CD4-positive, alpha-beta T cell (primary cell): ENCODE results near the gene SNX30. TPM values are rescaled to one million over a fixed set of nuclear protein-coding genes. Genes with fewer than 3 reads are reported as not detected.

ENCODE experiments used
- ATAC-seq: fragments of 200-7000 bp; cut with Tn5 transposase; one replicate; pipeline ENCODE4 v1.10.0; 2022; ENCODE audit warnings: mild to moderate bottlenecking; ENCODE audit not compliant: poor library complexity
- CTCF ChIA-PET: fragments of 350-600 bp; sonication (Branson Sonifier 250); formaldehyde crosslinking; loops from one replicate; lab custom pipeline; 2021; ENCODE audit warnings: antibody characterized with exemption, inconsistent platforms; lab: Charles Lee
- POLR2A ChIA-PET: fragments of 350-600 bp; sonication (Branson Sonifier 250); formaldehyde crosslinking; loops from one replicate; lab custom pipeline; 2021; ENCODE audit warnings: antibody characterized with exemption, inconsistent platforms; lab: Charles Lee
- DNase-seq, 14 experiments: peaks; one replicate each; pipeline ENCODE4 v3.0.0-alpha.2; 2013 to 2020; ENCODE audit warnings: mixed read lengths in 2 of 14
- H3K27ac ChIP-seq, 2 donors: one replicate each; pipeline versions ENCODE4 v1.5.1 to v1.7.0; 2013; ENCODE audit warnings: low read length in 2 of 2, low read depth in 1 of 2, mild to moderate bottlenecking in 1 of 2
- H3K27me3 ChIP-seq, 2 experiments: 1 replicate in 1 of 2; 2 replicates in 1 of 2; pipeline versions ENCODE4 v1.6.1 to v1.7.0; 2013; ENCODE audit warnings: low read length in 2 of 2, control low read depth in 1 of 2, mild to moderate bottlenecking in 1 of 2, moderate library complexity in 1 of 2; ENCODE audit not compliant: insufficient read depth in 2 of 2, control insufficient read depth in 1 of 2
- H3K36me3 ChIP-seq: one replicate; pipeline ENCODE4 v1.6.1; 2013; ENCODE audit warnings: low read length, control low read depth; ENCODE audit not compliant: insufficient read depth
- H3K4me1 ChIP-seq: one replicate; pipeline ENCODE4 v1.6.1; 2013; ENCODE audit warnings: low read length, control low read depth; ENCODE audit not compliant: insufficient read depth
- H3K4me3 ChIP-seq: one replicate; pipeline ENCODE4 v1.5.1; 2013; ENCODE audit warnings: mild to moderate bottlenecking, low read length, moderate library complexity
- H3K9me3 ChIP-seq, 2 experiments: 1 replicate in 1 of 2; 2 replicates in 1 of 2; pipeline versions ENCODE4 v1.6.1 to v1.7.0; 2013; ENCODE audit warnings: low read length in 2 of 2, mild to moderate bottlenecking in 2 of 2, control low read depth in 1 of 2, moderate library complexity in 1 of 2; ENCODE audit not compliant: control insufficient read depth in 1 of 2, insufficient read depth in 1 of 2
- H3K27ac Mint-ChIP-seq: one replicate; pipeline ENCODE4 v1.8.0; 2020; ENCODE audit warnings: mixed read lengths
- H3K27me3 Mint-ChIP-seq: one replicate; pipeline ENCODE4 v1.8.0; 2021; ENCODE audit warnings: mixed read lengths
- H3K36me3 Mint-ChIP-seq: one replicate; pipeline ENCODE4 v1.8.0; 2021; ENCODE audit warnings: low read depth, mixed read lengths
- H3K4me1 Mint-ChIP-seq: one replicate; pipeline ENCODE4 v1.8.0; 2021; ENCODE audit warnings: low read depth, mixed read lengths
- H3K4me3 Mint-ChIP-seq: one replicate; pipeline ENCODE4 v1.8.0; 2020; ENCODE audit warnings: mild to moderate bottlenecking, mixed read lengths
- H3K9me3 Mint-ChIP-seq: one replicate; pipeline ENCODE4 v1.8.0; 2020; ENCODE audit warnings: mixed read lengths
- intact Hi-C, 2 experiments: fragments of 100-400 bp; cut with DNase I in 1 of 2; cut with micrococcal nuclease in 1 of 2; formaldehyde crosslinking; loops; one replicate each; pipeline versions ENCODE4 v1.15.1 to v1.9.0; 2023 to 2025; cut with DNase I, micrococcal nuclease
- total RNA-seq, 174 experiments: library from RNA in 2 of 174; stranded (reverse) in 2 of 174; gene quantifications; one replicate each; pipeline ENCODE4 v1.2.3 and lab custom pipeline; 2021 to 2026
- TF ChIP-seq, protein P1 (sequence below): fragments of 200-600 bp; IDR thresholded peaks from one replicate; pipeline ENCODE4 v1.8.0; 2022; ENCODE audit warnings: antibody characterized with exemption, mild to moderate bottlenecking

The SNX30 gene
- total RNA-seq, 2 experiments from 2014 or later = 5.2 to 5.8 TPM

DNA sequence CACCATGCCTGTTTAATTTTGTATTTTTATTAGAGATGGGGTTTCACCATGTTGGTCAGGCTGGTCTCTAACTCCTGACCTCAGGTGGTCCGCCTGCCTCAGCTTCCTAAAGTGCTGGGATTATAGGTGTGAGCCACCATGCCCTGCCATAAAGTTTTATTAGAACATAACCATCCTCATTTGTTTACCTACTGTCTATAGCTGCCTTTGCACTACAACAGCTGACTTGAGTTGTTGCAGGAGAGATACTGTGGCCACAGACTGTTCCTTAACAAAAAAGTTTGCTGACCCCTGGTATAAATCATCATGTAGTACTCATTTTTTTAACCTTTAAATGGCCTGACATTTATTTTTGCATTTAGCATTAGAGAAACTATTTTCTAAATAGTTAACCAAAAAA lies 31.7 kb downstream of the SNX30 start:
- Histone ChIP-seq H3K4me1 (peaks cover 11% of the 10 kb centered on the region), H3K4me3 (no peak overlapping the region), H3K36me3 (no peaks in the 10 kb centered on the region), H3K27ac (no peak overlapping the region), H3K27me3 (no peaks in the 10 kb centered on the region), H3K9me3 (no peaks in the 10 kb centered on the region)
- DNase-seq = no peak
- Mint-ChIP-seq H3K36me3 (no peaks in the 10 kb centered on the region), H3K27ac (no peak overlapping the region), H3K4me1 (peaks cover 40% of the 10 kb centered on the region), H3K4me3 (no peak overlapping the region), H3K9me3 (no peaks in the 10 kb centered on the region), H3K27me3 (no peaks in the 10 kb centered on the region)
- TF ChIP-seq, protein P1, sequence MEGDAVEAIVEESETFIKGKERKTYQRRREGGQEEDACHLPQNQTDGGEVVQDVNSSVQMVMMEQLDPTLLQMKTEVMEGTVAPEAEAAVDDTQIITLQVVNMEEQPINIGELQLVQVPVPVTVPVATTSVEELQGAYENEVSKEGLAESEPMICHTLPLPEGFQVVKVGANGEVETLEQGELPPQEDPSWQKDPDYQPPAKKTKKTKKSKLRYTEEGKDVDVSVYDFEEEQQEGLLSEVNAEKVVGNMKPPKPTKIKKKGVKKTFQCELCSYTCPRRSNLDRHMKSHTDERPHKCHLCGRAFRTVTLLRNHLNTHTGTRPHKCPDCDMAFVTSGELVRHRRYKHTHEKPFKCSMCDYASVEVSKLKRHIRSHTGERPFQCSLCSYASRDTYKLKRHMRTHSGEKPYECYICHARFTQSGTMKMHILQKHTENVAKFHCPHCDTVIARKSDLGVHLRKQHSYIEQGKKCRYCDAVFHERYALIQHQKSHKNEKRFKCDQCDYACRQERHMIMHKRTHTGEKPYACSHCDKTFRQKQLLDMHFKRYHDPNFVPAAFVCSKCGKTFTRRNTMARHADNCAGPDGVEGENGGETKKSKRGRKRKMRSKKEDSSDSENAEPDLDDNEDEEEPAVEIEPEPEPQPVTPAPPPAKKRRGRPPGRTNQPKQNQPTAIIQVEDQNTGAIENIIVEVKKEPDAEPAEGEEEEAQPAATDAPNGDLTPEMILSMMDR = no peak
- ChIA-PET CTCF (no interaction called here), POLR2A (no interaction called here)
- intact Hi-C loops = no loop called here
- no peak for ATAC-seq

DNA sequence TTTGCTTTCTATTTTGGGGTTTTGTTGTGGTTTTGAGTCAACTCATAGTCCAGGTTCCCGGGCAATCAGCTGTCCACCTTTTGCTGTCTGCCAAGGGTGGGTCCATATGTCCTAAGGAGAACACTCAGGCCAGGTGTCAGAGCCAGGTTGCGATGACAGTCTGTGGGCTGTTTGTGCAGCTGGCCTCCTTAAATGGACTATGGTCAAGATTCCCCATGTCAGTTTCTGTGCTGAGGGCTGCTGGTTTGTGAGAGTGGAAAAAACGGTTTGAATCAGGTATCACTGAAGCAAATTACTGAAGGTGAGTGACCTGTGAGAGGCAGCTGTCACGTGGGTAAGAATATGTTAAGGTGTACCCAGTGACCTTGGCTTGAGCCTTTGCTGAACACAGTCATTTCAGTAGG lies 33.0 kb downstream of the SNX30 start:
- H3K4me3 ChIP-seq = no peak overlapping the region
- H3K27me3 ChIP-seq = no peaks in the 10 kb centered on the region
- H3K27ac ChIP-seq = no peak overlapping the region
- Mint-ChIP-seq H3K4me3 (no peak overlapping the region), H3K36me3 (no peaks in the 10 kb centered on the region), H3K27me3 (no peaks in the 10 kb centered on the region), H3K4me1 (peaks cover 44% of the 10 kb centered on the region), H3K27ac (no peak overlapping the region), H3K9me3 (no peaks in the 10 kb centered on the region)
- ChIA-PET POLR2A (no interaction called here), CTCF (no interaction called here)
- DNase-seq (no peak), ATAC-seq (no peak)
- TF ChIP-seq, protein P1 = no peak
- no peaks in the 10 kb centered on the region for H3K9me3 ChIP-seq
- intact Hi-C loops = no loop called here
- peaks cover 11% of the 10 kb centered on the region for H3K4me1 ChIP-seq
- H3K36me3 ChIP-seq = no peaks in the 10 kb centered on the region

DNA sequence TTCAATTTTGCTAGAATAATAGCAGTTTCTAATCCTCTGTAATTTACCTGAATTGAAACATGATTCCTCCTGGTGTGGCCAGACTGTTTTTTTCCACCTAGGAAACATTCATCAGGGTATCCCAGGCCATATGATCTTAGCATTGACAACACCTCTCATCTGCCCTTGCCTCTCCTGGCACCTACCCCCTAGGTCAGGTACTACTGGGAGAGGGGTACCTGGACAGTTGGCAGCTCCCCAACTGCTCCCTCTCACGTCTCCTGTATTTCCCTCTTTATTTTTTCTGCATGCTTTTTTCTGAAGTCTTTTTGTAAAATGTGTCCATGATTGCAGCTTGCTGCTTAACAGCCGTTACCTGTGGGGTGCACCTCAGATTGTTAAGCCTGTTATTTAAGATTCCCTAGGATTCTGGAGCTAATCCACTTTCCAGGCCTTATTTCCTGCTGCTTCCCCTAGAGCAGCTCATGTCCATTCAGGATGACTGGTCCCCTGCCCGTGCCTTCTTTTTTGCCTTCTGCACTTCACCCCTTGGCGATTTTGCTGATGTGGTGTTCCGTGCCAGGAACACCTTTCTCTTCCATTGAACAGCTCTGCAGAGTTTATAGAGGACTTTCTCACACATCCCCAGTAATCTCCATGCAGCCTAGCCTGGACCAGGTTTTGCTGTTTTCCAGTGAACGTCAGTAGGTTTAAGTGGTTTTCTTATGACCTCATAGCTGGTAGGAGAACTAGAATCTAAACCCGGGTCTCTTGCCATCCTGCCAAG lies 33.6 kb downstream of the SNX30 start:
- Mint-ChIP-seq H3K36me3 (no peaks in the 10 kb centered on the region), H3K4me3 (no peak overlapping the region), H3K4me1 (peaks cover 46% of the 10 kb centered on the region), H3K9me3 (no peaks in the 10 kb centered on the region), H3K27ac (no peak overlapping the region), H3K27me3 (no peaks in the 10 kb centered on the region)
- no peak overlapping the region for H3K27ac ChIP-seq
- no peaks in the 10 kb centered on the region for H3K36me3 ChIP-seq
- CTCF ChIA-PET = interaction anchor here (1.3 kb wide), 1 partner anchor 9 kb away, joined by 3 read pairs; no protein-coding TSS in a partner anchor
- ATAC-seq = no peak
- no peak for DNase-seq
- H3K27me3 ChIP-seq = no peaks in the 10 kb centered on the region
- no peak overlapping the region for H3K4me3 ChIP-seq
- peaks cover 11% of the 10 kb centered on the region for H3K4me1 ChIP-seq
- H3K9me3 ChIP-seq = no peaks in the 10 kb centered on the region
- POLR2A ChIA-PET = no interaction called here
- TF ChIP-seq, protein P1 = no peak
- intact Hi-C loops = no loop called here
